Amygdala (tissue), 56 donors: Measurements from ENCODE around the gene RRAS.

Source experiments
- DNase-seq, 56 donors: peaks; one replicate each; lab custom pipeline; 2025; lab: John Stamatoyannopoulos, UW

RRAS gene

GRCh38 chr19:49599378-49600295, 40.3 kb downstream of the RRAS start:
- no peak for DNase-seq

- DNase-seq, result no peak
Observed at GRCh38 chr19:49597703-49597974, 42.3 kb downstream of the RRAS start.

GRCh38 chr19:49596954-49597702, 42.8 kb downstream of the RRAS start:
- DNase-seq, result no peak

GRCh38 chr19:49596407-49596806, 43.5 kb downstream of the RRAS start:
- no peak for DNase-seq

- DNase-seq, result no peak
Observed at GRCh38 chr19:49595819-49596404, 44.0 kb downstream of the RRAS start.

- DNase-seq, result no peak
Observed at GRCh38 chr19:49594993-49595818, 44.7 kb downstream of the RRAS start.

GRCh38 chr19:49594157-49594992, 45.6 kb downstream of the RRAS start:
- no peak for DNase-seq

GRCh38 chr19:49593233-49594113, 46.5 kb downstream of the RRAS start:
- DNase-seq, result peak in 55 of 56 donors; percentile 53 to 95 (median 89)

- peak in 6 of 56 donors; percentile 10 to 46 (median 24) for DNase-seq
Observed at GRCh38 chr19:49592486-49593232, 47.3 kb downstream of the RRAS start.

GRCh38 chr19:49591731-49592485, 48.0 kb downstream of the RRAS start:
- DNase-seq, result peak in 31 of 56 donors; percentile 22 to 75 (median 50)

- DNase-seq, result peak in 48 of 56 donors; percentile 29 to 92 (median 68)
Observed at GRCh38 chr19:49590971-49591730, 48.8 kb downstream of the RRAS start, which contains the start of gene PRR12. TSS of gene PRR12 (plus strand) at chr19:49591182. CDS start at chr19:49591655, 473 bp downstream.

- DNase-seq, result peak in 55 of 56 donors; percentile 26 to 95 (median 77)
Observed at GRCh38 chr19:49590071-49590970, 49.6 kb downstream of the RRAS start.

GRCh38 chr19:49589502-49589905, 50.4 kb downstream of the RRAS start:
- no peak for DNase-seq

- DNase-seq, result no peak
Observed at GRCh38 chr19:49588365-49589122, 51.4 kb downstream of the RRAS start.
